Ishikawa (cell line): Measurements from ENCODE around the gene THSD7A.

Experiments
- CEBPB ChIP-seq: IDR thresholded peaks from 2 replicates; pipeline ENCODE4 v1.6.1; 2012
- CREB1 ChIP-seq: IDR thresholded peaks from 2 replicates; pipeline ENCODE4 v1.6.1; 2012; ENCODE audit warnings: low read depth
- EGR1 ChIP-seq: IDR thresholded peaks from 2 replicates; pipeline ENCODE4 v1.6.1; 2012
- EP300 ChIP-seq: IDR thresholded peaks from 2 replicates; pipeline ENCODE4 v1.6.1; 2012; ENCODE audit warnings: borderline replicate concordance
- FOXM1 ChIP-seq: IDR thresholded peaks from 2 replicates; pipeline ENCODE4 v1.6.1; 2012; ENCODE audit warnings: low read depth, borderline replicate concordance
- NFIC ChIP-seq: IDR thresholded peaks from 2 replicates; pipeline ENCODE4 v1.6.1; 2012
- RAD21 ChIP-seq: IDR thresholded peaks from 2 replicates; pipeline ENCODE4 v1.6.1; 2012; ENCODE audit warnings: low read depth
- TAF1 ChIP-seq: IDR thresholded peaks from 2 replicates; pipeline ENCODE4 v1.6.1; 2012; ENCODE audit warnings: low read depth, mild to moderate bottlenecking
- TCF12 ChIP-seq: IDR thresholded peaks from 2 replicates; pipeline ENCODE4 v1.6.1; 2012; ENCODE audit warnings: low read depth
- TEAD4 ChIP-seq: IDR thresholded peaks from 2 replicates; pipeline ENCODE4 v1.6.1; 2012
- YY1 ChIP-seq: IDR thresholded peaks from 2 replicates; pipeline ENCODE4 v1.6.1; 2012; ENCODE audit warnings: low read depth
- ZBTB7A ChIP-seq: IDR thresholded peaks from 2 replicates; pipeline ENCODE4 v1.6.1; 2012; ENCODE audit warnings: low read depth
- TF ChIP-seq, protein P1 (sequence below): IDR thresholded peaks from 2 replicates; pipeline ENCODE4 v1.6.1; 2012
- TF ChIP-seq, protein P2 (sequence below): IDR thresholded peaks from 2 replicates; pipeline ENCODE4 v1.6.1; 2012; ENCODE audit warnings: low read depth, mild to moderate bottlenecking
- TF ChIP-seq, protein P3 (sequence below): IDR thresholded peaks from 2 replicates; pipeline ENCODE4 v1.6.1; 2012

Gene THSD7A

DNA sequence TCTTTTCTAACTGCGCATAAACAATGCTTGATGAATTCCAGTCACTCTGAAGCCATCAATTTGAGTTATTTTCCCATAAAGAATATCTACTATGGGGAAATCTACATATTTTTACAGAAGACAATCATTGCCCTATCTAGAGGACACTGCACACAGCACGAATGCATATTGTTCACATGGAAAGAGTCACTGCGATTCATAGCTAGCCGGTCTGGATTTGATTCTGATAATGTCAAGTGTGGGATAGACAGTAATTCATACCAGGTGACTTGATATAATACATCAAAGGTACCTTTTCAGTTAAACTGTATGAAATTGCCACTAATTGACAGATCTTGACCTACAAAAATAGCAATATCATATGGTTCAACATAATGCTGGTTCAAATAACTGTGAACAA is 255.7 kb downstream of the THSD7A start:
- TF ChIP-seq EGR1, result no peak
- no peak for TF ChIP-seq RAD21

DNA sequence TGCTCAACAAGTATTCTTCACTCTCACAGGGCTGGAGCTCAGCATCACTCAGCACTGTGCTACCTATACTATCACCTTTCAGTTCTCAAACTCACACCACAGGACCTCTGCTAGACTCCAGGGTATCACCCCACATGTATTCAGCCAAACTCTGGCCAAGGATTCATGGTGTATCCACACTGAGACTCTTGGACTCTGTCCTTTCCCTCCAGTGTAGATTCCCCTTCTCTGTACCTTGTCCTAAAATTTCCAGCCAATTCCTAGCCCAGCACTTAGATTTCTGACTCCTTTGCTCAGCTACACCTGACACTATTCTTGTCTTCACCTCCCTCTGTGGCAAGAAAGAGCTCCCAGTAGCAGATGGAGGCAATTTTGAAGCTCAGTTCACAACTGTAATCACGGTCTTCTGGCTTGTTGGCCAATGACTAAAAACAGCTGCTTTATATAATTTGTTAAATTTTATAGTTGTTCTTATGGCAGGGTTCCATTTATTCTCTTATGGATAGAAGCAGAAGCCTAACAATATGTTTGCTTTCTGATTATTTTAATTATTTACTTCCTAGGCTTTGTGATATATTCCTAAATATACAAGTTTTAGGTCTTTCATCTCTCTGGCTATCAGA is 258.8 kb downstream of the THSD7A start:
- TF ChIP-seq, protein P1, sequence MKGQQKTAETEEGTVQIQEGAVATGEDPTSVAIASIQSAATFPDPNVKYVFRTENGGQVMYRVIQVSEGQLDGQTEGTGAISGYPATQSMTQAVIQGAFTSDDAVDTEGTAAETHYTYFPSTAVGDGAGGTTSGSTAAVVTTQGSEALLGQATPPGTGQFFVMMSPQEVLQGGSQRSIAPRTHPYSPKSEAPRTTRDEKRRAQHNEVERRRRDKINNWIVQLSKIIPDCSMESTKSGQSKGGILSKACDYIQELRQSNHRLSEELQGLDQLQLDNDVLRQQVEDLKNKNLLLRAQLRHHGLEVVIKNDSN, result no peak
- no peak for TF ChIP-seq EGR1
- TF ChIP-seq TAF1, result no peak
- no peak for TF ChIP-seq YY1
- TF ChIP-seq RAD21, result no peak
- TF ChIP-seq NFIC, result no peak
- TF ChIP-seq, protein P2, sequence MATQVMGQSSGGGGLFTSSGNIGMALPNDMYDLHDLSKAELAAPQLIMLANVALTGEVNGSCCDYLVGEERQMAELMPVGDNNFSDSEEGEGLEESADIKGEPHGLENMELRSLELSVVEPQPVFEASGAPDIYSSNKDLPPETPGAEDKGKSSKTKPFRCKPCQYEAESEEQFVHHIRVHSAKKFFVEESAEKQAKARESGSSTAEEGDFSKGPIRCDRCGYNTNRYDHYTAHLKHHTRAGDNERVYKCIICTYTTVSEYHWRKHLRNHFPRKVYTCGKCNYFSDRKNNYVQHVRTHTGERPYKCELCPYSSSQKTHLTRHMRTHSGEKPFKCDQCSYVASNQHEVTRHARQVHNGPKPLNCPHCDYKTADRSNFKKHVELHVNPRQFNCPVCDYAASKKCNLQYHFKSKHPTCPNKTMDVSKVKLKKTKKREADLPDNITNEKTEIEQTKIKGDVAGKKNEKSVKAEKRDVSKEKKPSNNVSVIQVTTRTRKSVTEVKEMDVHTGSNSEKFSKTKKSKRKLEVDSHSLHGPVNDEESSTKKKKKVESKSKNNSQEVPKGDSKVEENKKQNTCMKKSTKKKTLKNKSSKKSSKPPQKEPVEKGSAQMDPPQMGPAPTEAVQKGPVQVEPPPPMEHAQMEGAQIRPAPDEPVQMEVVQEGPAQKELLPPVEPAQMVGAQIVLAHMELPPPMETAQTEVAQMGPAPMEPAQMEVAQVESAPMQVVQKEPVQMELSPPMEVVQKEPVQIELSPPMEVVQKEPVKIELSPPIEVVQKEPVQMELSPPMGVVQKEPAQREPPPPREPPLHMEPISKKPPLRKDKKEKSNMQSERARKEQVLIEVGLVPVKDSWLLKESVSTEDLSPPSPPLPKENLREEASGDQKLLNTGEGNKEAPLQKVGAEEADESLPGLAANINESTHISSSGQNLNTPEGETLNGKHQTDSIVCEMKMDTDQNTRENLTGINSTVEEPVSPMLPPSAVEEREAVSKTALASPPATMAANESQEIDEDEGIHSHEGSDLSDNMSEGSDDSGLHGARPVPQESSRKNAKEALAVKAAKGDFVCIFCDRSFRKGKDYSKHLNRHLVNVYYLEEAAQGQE, result no peak

DNA sequence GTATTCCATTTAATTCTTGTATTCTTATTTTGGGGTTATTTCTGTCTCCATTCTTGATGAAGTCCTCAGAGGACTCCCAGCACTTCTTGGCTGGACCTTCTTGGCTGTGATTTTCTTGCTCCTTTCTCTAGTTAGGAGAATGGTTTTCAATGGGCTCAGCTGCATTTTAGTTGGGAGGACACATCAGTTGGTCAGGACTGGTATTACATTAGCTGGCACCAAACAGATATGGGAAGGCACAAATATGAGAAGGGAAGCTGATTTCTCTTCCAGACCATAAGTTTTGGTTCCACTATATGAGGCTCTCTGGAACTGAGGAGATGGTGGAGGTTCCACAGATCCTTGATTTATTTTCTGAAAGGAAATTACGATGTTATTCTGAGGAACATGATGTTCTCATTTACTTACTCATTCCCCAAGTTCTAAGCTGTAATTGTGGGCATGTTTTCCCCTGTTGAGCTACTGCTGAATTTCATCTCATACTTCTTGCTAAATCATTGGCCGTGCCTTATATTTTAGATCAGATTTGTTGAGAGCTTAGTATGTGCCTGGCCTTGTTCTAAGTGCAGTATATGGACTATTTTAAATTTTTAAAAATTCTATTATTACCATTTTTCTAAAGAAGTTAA is 261.0 kb downstream of the THSD7A start:
- TF ChIP-seq YY1 (no peak), TCF12 (no peak), EP300 (no peak), EGR1 (no peak), TEAD4 (no peak)

DNA sequence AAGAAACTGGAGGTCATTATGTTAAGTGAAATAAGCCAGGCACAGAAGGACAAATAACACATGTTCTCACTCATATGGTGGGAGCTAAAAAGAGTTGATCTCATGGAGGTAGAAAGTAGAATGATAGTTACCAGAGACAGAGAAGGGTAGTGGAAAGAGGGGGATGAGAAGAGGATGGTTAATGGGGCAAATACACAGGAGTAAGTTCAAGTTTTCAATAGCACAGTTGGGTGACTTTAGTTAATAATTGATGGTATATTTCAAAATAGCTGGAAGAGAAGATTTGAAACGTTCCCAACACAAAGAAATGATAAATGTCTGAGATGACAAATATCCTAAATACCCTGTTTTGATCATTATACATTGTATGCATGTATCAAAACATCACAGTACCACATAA is 261.8 kb downstream of the THSD7A start:
- TF ChIP-seq EP300 (no peak), FOXM1 (no peak), ZBTB7A (no peak), EGR1 (no peak), TCF12 (no peak), CREB1 (no peak), NFIC (no peak), RAD21 (no peak), CEBPB (no peak), YY1 (no peak), TEAD4 (no peak), TAF1 (no peak)
- TF ChIP-seq, protein P1, result no peak
- TF ChIP-seq, protein P2, result no peak
- TF ChIP-seq, protein P3, sequence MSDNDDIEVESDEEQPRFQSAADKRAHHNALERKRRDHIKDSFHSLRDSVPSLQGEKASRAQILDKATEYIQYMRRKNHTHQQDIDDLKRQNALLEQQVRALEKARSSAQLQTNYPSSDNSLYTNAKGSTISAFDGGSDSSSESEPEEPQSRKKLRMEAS, result no peak

DNA sequence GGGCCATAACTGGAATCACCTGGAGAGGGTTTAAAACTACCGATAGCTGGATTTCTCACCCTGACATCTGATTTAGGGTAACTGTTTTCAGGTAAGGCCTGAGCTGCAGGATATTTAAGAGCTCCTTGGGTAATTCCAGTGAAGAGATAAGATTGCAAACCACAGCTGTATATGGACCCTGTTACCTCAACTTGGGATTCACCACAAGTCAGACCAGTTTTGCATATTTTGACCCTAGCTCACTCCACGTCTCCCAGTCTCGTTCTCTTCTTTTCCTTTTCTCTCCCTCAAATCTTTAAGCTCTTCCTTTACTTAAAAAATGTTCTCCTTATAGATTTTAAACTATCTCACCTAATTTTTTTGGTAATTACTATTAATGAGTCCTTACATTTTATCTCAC is 264.4 kb downstream of the THSD7A start:
- no peak for TF ChIP-seq FOXM1

DNA sequence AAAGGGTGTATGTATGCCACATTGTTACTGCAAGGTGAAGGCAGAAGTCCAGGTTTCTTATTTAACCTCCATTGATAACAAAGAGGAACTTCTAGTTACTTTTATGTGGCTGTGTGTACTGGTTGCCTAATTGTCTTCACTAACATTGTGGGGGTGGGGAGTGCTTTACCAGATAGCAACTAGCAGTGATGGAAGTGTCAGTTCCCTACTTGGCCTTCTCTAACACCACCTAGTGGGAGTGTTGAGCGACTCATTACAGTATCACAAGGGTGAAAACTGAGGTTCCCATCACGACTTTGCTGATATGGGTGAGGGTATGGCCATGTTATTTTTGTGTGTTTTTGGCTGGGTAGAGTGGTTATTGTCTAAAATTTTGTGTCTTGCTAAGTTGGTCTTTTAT is 274.4 kb downstream of the THSD7A start:
- TF ChIP-seq ZBTB7A (no peak), RAD21 (peak; percentile 51)

DNA sequence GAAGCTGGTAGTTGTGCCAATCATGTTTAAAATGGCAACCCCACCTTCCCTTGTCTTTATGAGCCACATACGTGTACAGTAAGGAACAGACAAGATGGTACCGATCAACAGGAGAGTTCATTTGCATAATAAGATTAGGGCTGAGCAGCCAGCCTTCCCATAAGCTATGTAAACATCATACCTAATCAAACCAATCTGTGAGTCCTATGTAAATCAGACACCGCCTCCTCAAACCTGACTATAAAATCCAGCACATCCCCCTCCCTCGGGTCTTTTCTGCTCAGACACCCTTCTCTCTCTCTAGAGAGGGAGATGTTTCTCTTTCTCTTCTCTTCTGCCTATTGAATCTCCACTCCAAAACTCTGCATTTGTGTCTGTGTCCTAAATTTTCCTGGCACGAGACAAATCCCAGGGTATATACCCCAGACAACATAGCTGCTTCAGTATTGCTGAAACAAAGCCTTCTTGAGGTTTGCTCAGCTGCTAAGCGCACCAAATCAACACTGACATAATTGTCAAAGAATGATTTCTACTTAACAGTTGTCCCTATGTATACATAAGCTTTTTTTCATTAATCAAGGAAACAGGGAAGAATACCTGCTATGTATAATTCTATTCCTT is 279.2 kb downstream of the THSD7A start:
- TF ChIP-seq TEAD4 (no peak), EP300 (no peak), RAD21 (no peak), CEBPB (no peak), NFIC (no peak), TAF1 (no peak), FOXM1 (no peak), ZBTB7A (no peak), CREB1 (no peak), TCF12 (no peak), EGR1 (no peak), YY1 (no peak)
- TF ChIP-seq, protein P3, result no peak
- TF ChIP-seq, protein P2, result no peak
- TF ChIP-seq, protein P1, result no peak
